HepG2 (cell line): ENCODE data around the gene NELL1. TPM values are rescaled to one million over a fixed set of nuclear protein-coding genes. Genes with fewer than 3 reads are reported as not detected.

ENCODE experiments used
- ATAC-seq: fragments of 200-7000 bp; cut with Tn5 transposase; 3 replicates; pipeline ENCODE4 v1.9.1; 2020; ENCODE audit warnings: mild to moderate bottlenecking, moderate library complexity
- BruUV-seq: library from RNA; stranded (reverse); fragments of 400-500 nt; replicated peaks from 2 replicates; lab custom pipeline; 2021; lab: Mats Ljungman, UMichigan
- CTCF ChIA-PET: fragments of 300-600 bp; formaldehyde crosslinking; extraction: SDS; loops from one replicate; lab custom pipeline; 2021; ENCODE audit warnings: low total read pairs, inconsistent platforms, low intra/inter-chr PET ratio; lab: Yijun Ruan, JAX
- POLR2A ChIA-PET: fragments of 350-600 bp; sonication (Branson Sonifier 250); formaldehyde crosslinking; loops from one replicate; lab custom pipeline; 2020; ENCODE audit warnings: antibody characterized with exemption, inconsistent platforms; lab: Yijun Ruan, JAX
- DNase-seq: peaks from one replicate; pipeline ENCODE4 v3.0.0-alpha.2; 2015; ENCODE audit warnings: low spot score
- FAIRE-seq: peaks from 3 replicates; lab custom pipeline; 2011; peaks lifted over from hg19 to GRCh38; lab: Jason Lieb, UNC
- H2AFZ ChIP-seq: one replicate; pipeline ENCODE4 v1.6.1; 2011; ENCODE audit warnings: low read length, inconsistent platforms
- H3K27ac ChIP-seq: fragments of 300-600 bp; 3 replicates; pipeline ENCODE4 v1.8.0; 2011; ENCODE audit warnings: mixed run types, mild to moderate bottlenecking, mixed read lengths, low read length, inconsistent platforms; ENCODE audit not compliant: insufficient read depth; ENCODE audit errors: extremely low read length
- H3K27me3 ChIP-seq, 2 experiments: fragments of 200-600 bp in 1 of 2; 2 replicates in 1 of 2; 3 replicates in 1 of 2; pipeline versions ENCODE4 v1.6.0 to v1.8.0; 2011; ENCODE audit warnings: low read length in 2 of 2, mild to moderate bottlenecking in 2 of 2, moderate library complexity in 2 of 2, inconsistent platforms in 1 of 2; ENCODE audit not compliant: insufficient read depth in 2 of 2, control insufficient read depth in 1 of 2
- H3K36me3 ChIP-seq, 2 experiments: fragments of 200-600 bp in 1 of 2; replicated peaks in 1 of 2; 2 replicates in 1 of 2; 3 replicates in 1 of 2; pipeline versions ENCODE4 v1.5.1 to v1.8.0; 2011; ENCODE audit warnings: low read length in 2 of 2, inconsistent platforms in 1 of 2; ENCODE audit not compliant: insufficient read depth in 2 of 2, control insufficient read depth in 1 of 2
- H3K4me1 ChIP-seq: 2 replicates; pipeline ENCODE4 v1.5.1; 2012; ENCODE audit warnings: low read length, inconsistent platforms; ENCODE audit not compliant: insufficient read depth
- H3K4me2 ChIP-seq: 2 replicates; pipeline ENCODE4 v1.6.0; 2011; ENCODE audit warnings: low read depth, low read length, inconsistent platforms
- H3K4me3 ChIP-seq, 3 experiments: fragments of 200-600 bp in 1 of 3; sonication (generic), shearing (Covaris generic) in 1 of 3; replicated peaks in 1 of 3; 2 replicates each; pipeline ENCODE4 v1.5.1; 2011 to 2016; ENCODE audit warnings: low read length in 3 of 3, inconsistent platforms in 2 of 3, low read depth in 2 of 3, mild to moderate bottlenecking in 2 of 3, control low read depth in 1 of 3, mixed read lengths in 1 of 3; ENCODE audit not compliant: insufficient read depth in 1 of 3
- H3K79me2 ChIP-seq: one replicate; pipeline ENCODE4 v1.6.1; 2011; ENCODE audit warnings: low read length, inconsistent platforms; ENCODE audit not compliant: insufficient read depth
- H3K9ac ChIP-seq: 2 replicates; pipeline ENCODE4 v1.6.0; 2011; ENCODE audit warnings: mild to moderate bottlenecking, low read depth, low read length, inconsistent platforms; ENCODE audit not compliant: insufficient read depth
- H3K9me3 ChIP-seq: 2 replicates; pipeline ENCODE4 v1.5.1; 2012; ENCODE audit warnings: mild to moderate bottlenecking, low read length
- H4K20me1 ChIP-seq: 2 replicates; pipeline ENCODE4 v1.6.0; 2011; ENCODE audit warnings: inconsistent platforms, mild to moderate bottlenecking, low read length, moderate library complexity; ENCODE audit not compliant: insufficient read depth
- AKAP8 ChIP-seq: sonication (generic); formaldehyde crosslinking; IDR thresholded peaks from 2 replicates; pipeline ENCODE4 v1.5.1; 2020; ENCODE audit warnings: mild to moderate bottlenecking, missing genetic modification reagents
- CCDC6 ChIP-seq: sonication (generic); formaldehyde crosslinking; IDR thresholded peaks from 2 replicates; pipeline ENCODE4 v1.8.1; 2022; ENCODE audit warnings: mild to moderate bottlenecking, missing genetic modification reagents, moderate library complexity
- GFI1 ChIP-seq: sonication (generic); formaldehyde crosslinking; IDR thresholded peaks from 2 replicates; pipeline ENCODE4 v1.5.0; 2020; ENCODE audit warnings: missing genetic modification reagents, mild to moderate bottlenecking, borderline replicate concordance
- ZNF207 ChIP-seq: fragments of 450-650 bp; IDR thresholded peaks from 2 replicates; pipeline ENCODE4 v1.6.1; 2016; ENCODE audit warnings: antibody characterized with exemption, borderline replicate concordance
- ZNF3 ChIP-seq: IDR thresholded peaks from 2 replicates; pipeline ENCODE4 v1.7.0; 2017; ENCODE audit warnings: inconsistent platforms
- ZNF543 ChIP-seq: sonication (generic); formaldehyde crosslinking; IDR thresholded peaks from 2 replicates; pipeline ENCODE4 v1.4.0; 2020; ENCODE audit warnings: mild to moderate bottlenecking, missing genetic modification reagents
- ZNF614 ChIP-seq: IDR thresholded peaks from 2 replicates; pipeline ENCODE4 v1.6.1; 2018; ENCODE audit warnings: missing biosample characterization, missing genetic modification reagents, inconsistent platforms, borderline replicate concordance
- ZNF747 ChIP-seq: sonication (generic); formaldehyde crosslinking; IDR thresholded peaks from 2 replicates; pipeline ENCODE4 v1.8.1; 2023; ENCODE audit warnings: missing genetic modification reagents, mild to moderate bottlenecking, borderline replicate concordance
- ZNF841 ChIP-seq: sonication (generic); formaldehyde crosslinking; IDR thresholded peaks from 2 replicates; pipeline ENCODE4 v1.8.1; 2023; ENCODE audit warnings: missing genetic modification reagents, borderline replicate concordance
- ZSCAN20 ChIP-seq: sonication (generic); formaldehyde crosslinking; IDR thresholded peaks from 2 replicates; pipeline ENCODE4 v1.4.0; 2020; ENCODE audit warnings: missing genetic modification reagents, mild to moderate bottlenecking, borderline replicate concordance
- WGBS: methylation state at CpG from one replicate; pipeline ENCODE4 v1.1.6; 2017; ENCODE audit warnings: low lambda C conversion rate; 5-methylcytosine and 5-hydroxymethylcytosine counted together
- in situ Hi-C: cut with HindIII; loops from 2 replicates; pipeline ENCODE4 v1.10.0; 2017; ENCODE audit warnings: low pct_unique_long_range_greater_than_20kb; ENCODE audit not compliant: extremely low pct_ligation_motif_present
- intact Hi-C: fragments of 100-400 bp; cut with micrococcal nuclease; formaldehyde crosslinking; loops from one replicate; pipeline ENCODE4 v1.10.0; 2022; ENCODE audit not compliant: unreplicated experiment
- polyA plus RNA-seq, 8 experiments: library from polyadenylated mRNA; depleted of rRNA in 3 of 8; stranded (reverse) in 7 of 8; unstranded in 1 of 8; fragments of >200 nt; fragmentation: Illumina TruSeq in 4 of 8; extraction: Trizol in 4 of 8; gene quantifications; 2 replicates each; pipeline versions ENCODE4 v1.2.1 to v1.2.3, GENCODE V29; 2011 to 2016; ENCODE audit warnings: low read depth in 4 of 8, missing spikeins in 1 of 8, mixed read lengths in 1 of 8; ENCODE audit not compliant: insufficient read depth in 1 of 8
- total RNA-seq, 5 experiments: library from RNA; depleted of rRNA; stranded (reverse); fragments of >200 nt; fragmentation: Illumina TruSeq; extraction: Trizol; gene quantifications; 2 replicates each; pipeline ENCODE4 v1.2.3, GENCODE V29; 2016; ENCODE audit warnings: low read depth in 1 of 5
- TF ChIP-seq, protein P1 (sequence below): sonication (generic); formaldehyde crosslinking; IDR thresholded peaks from 2 replicates; pipeline ENCODE4 v1.4.0; 2020; ENCODE audit warnings: missing genetic modification reagents, borderline replicate concordance
- TF ChIP-seq, protein P2 (sequence below): sonication (generic); formaldehyde crosslinking; IDR thresholded peaks from 2 replicates; pipeline ENCODE4 v1.5.1; 2020; ENCODE audit warnings: mild to moderate bottlenecking, missing genetic modification reagents, borderline replicate concordance
- TF ChIP-seq, protein P3 (sequence below): sonication (generic); formaldehyde crosslinking; IDR thresholded peaks from 2 replicates; pipeline ENCODE4 v1.5.0; 2020; ENCODE audit warnings: mild to moderate bottlenecking, missing genetic modification reagents

Gene NELL1
- total and polyA plus RNA-seq, 2 of the 13 experiments (the other 11 are each of a cell fraction or from before 2014, with no cell fraction given): not detected

DNA sequence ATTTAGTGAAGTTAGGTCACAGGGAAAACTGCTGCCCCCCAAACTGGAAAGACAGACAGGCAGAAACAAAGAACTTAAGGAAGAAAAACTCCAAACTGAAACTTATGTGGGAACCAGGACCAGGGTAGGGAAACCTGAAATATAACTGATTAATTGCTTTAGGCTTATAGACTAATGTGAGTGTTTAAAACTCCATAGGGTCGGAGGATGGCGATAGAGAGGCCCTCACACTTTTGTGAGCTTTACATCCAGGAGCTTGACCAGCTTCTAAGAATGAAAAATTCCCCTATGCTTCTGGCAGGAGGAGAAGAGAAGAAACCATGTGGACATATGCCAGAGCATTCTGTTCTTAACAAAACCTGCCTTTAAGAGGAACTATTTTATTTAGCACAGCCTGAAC, 598.6 kb downstream of the NELL1 start:
- CTCF ChIA-PET: no interaction called here
- no peak for DNase-seq
- POLR2A ChIA-PET: no interaction called here
- FAIRE-seq: no peak
- in situ Hi-C loops: no loop called here
- Histone ChIP-seq H3K4me2 (no peak overlapping the region), H2AFZ (no peak overlapping the region), H3K4me1 (no peaks in the 10 kb centered on the region), H3K9me3 (no peaks in the 10 kb centered on the region), H3K9ac (no peak overlapping the region), H3K4me3 (no peak overlapping the region), H3K79me2 (no peaks in the 10 kb centered on the region), H3K27me3 (no peaks in the 10 kb centered on the region), H3K36me3 (no peaks in the 10 kb centered on the region), H3K27ac (no peak overlapping the region), H4K20me1 (no peaks in the 10 kb centered on the region)
- BruUV-seq: no TSS peak
- WGBS: 3% methylated on average over 2 of the region's 2 CpGs
- intact Hi-C loops: no loop called here
- ATAC-seq: no peak
- TF ChIP-seq ZNF543 (no peak), ZSCAN20 (CRISPR knock-in tag) (no peak), ZNF207 (no peak), ZNF614 (CRISPR knock-in tag) (no peak), ZNF3 (CRISPR knock-in tag) (no peak), ZNF747 (no peak), ZNF841 (no peak), GFI1 (CRISPR knock-in tag) (no peak), CCDC6 (CRISPR knock-in tag) (no peak), AKAP8 (CRISPR knock-in tag) (no peak)
- TF ChIP-seq, protein P1, sequence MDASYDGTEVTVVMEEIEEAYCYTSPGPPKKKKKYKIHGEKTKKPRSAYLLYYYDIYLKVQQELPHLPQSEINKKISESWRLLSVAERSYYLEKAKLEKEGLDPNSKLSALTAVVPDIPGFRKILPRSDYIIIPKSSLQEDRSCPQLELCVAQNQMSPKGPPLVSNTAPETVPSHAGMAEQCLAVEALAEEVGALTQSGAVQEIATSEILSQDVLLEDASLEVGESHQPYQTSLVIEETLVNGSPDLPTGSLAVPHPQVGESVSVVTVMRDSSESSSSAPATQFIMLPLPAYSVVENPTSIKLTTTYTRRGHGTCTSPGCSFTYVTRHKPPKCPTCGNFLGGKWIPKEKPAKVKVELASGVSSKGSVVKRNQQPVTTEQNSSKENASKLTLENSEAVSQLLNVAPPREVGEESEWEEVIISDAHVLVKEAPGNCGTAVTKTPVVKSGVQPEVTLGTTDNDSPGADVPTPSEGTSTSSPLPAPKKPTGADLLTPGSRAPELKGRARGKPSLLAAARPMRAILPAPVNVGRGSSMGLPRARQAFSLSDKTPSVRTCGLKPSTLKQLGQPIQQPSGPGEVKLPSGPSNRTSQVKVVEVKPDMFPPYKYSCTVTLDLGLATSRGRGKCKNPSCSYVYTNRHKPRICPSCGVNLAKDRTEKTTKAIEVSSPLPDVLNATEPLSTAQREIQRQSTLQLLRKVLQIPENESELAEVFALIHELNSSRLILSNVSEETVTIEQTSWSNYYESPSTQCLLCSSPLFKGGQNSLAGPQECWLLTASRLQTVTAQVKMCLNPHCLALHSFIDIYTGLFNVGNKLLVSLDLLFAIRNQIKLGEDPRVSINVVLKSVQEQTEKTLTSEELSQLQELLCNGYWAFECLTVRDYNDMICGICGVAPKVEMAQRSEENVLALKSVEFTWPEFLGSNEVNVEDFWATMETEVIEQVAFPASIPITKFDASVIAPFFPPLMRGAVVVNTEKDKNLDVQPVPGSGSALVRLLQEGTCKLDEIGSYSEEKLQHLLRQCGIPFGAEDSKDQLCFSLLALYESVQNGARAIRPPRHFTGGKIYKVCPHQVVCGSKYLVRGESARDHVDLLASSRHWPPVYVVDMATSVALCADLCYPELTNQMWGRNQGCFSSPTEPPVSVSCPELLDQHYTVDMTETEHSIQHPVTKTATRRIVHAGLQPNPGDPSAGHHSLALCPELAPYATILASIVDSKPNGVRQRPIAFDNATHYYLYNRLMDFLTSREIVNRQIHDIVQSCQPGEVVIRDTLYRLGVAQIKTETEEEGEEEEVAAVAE (CRISPR knock-in tag): no peak
- TF ChIP-seq, protein P2, sequence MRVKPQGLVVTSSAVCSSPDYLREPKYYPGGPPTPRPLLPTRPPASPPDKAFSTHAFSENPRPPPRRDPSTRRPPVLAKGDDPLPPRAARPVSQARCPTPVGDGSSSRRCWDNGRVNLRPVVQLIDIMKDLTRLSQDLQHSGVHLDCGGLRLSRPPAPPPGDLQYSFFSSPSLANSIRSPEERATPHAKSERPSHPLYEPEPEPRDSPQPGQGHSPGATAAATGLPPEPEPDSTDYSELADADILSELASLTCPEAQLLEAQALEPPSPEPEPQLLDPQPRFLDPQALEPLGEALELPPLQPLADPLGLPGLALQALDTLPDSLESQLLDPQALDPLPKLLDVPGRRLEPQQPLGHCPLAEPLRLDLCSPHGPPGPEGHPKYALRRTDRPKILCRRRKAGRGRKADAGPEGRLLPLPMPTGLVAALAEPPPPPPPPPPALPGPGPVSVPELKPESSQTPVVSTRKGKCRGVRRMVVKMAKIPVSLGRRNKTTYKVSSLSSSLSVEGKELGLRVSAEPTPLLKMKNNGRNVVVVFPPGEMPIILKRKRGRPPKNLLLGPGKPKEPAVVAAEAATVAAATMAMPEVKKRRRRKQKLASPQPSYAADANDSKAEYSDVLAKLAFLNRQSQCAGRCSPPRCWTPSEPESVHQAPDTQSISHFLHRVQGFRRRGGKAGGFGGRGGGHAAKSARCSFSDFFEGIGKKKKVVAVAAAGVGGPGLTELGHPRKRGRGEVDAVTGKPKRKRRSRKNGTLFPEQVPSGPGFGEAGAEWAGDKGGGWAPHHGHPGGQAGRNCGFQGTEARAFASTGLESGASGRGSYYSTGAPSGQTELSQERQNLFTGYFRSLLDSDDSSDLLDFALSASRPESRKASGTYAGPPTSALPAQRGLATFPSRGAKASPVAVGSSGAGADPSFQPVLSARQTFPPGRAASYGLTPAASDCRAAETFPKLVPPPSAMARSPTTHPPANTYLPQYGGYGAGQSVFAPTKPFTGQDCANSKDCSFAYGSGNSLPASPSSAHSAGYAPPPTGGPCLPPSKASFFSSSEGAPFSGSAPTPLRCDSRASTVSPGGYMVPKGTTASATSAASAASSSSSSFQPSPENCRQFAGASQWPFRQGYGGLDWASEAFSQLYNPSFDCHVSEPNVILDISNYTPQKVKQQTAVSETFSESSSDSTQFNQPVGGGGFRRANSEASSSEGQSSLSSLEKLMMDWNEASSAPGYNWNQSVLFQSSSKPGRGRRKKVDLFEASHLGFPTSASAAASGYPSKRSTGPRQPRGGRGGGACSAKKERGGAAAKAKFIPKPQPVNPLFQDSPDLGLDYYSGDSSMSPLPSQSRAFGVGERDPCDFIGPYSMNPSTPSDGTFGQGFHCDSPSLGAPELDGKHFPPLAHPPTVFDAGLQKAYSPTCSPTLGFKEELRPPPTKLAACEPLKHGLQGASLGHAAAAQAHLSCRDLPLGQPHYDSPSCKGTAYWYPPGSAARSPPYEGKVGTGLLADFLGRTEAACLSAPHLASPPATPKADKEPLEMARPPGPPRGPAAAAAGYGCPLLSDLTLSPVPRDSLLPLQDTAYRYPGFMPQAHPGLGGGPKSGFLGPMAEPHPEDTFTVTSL (CRISPR knock-in tag): no peak
- TF ChIP-seq, protein P3, sequence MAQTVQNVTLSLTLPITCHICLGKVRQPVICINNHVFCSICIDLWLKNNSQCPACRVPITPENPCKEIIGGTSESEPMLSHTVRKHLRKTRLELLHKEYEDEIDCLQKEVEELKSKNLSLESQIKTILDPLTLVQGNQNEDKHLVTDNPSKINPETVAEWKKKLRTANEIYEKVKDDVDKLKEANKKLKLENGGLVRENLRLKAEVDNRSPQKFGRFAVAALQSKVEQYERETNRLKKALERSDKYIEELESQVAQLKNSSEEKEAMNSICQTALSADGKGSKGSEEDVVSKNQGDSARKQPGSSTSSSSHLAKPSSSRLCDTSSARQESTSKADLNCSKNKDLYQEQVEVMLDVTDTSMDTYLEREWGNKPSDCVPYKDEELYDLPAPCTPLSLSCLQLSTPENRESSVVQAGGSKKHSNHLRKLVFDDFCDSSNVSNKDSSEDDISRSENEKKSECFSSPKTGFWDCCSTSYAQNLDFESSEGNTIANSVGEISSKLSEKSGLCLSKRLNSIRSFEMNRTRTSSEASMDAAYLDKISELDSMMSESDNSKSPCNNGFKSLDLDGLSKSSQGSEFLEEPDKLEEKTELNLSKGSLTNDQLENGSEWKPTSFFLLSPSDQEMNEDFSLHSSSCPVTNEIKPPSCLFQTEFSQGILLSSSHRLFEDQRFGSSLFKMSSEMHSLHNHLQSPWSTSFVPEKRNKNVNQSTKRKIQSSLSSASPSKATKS (CRISPR knock-in tag): no peak
